NCI-H1417 treated with DMSO at 0.1 percent for 48 hours (cell line): ENCODE results near the gene SRL.
"Not testable (repeated sequence)": the region's sequence is repeated elsewhere in the genome, so short reads cannot be mapped to it uniquely, and the experiment has no call there.

Experiments
- DNase-seq: peaks from one replicate; lab custom pipeline; 2025; lab: John Stamatoyannopoulos, UW

Gene SRL

DNA sequence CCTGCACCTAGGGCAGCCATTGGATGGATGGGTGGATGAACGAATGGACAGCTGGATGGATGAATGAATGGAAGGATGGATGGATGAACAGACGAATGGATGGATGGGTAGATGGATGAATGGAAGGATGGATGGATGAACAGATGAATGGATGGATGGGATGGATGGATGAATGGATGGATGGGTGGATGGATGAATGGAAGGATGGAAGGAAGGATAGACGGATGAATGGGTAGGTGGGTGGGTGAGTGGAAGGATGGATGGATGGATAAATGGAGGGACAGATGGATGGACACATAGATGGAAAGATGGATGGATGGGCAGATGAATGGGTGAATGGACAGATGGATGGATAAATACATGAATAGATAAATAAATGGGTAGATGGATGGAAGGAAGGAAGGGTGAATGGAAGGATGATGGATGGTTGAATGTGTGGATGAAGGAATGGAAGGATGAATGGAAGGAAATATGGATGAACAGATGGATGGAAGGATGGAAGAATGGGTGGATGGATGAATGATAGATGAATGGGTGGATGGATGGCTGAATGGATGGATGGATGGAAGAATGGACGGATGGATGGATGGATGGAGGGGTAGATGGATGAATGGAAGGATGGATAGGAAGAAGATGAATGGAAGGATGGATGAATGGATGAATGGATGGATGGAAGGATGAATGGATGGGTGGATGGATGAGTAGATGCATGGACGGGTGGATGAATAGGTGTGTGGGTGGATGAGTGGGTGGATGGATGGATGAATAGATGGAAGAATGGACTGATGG, 15.4 kb downstream of the SRL start:
- no peak for DNase-seq

DNA sequence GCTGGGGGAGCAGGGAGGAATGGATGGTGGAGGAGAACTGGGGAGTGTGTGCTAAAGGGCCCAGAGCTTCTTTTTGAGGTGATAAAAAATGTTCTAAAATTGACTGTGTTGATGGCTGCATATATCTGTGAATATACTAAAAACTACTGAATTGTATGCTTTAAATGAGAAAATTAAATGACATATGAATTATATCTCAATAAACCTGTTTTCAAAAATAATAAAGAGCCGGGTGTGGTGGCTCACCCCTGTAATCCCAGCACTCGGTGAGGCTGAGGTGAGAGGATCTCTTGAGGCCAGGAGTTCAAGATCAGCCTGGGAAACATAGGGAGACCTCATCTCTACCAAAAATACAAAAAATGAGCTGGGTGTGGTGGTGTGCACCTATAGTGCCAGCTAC, 16.8 kb downstream of the SRL start:
- DNase-seq: no peak

DNA sequence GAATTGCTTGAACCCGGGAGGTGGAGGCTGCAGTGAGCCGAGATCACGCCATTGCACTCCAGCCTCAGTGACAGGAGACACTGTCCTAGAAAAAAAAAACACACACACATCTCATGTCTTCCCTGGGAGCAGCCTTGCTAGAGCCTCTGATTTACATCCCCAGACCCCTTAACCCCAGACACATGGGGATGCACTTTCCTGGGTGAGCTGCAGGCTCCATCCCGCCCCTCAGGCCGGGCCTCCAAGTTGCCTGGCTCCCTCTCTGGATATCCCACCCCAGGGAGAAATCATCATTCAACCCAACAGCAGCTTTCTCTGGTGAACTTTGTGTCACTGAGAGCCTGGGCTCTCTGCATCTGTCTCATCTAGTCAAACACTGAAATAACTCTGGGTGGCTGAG, 21.5 kb downstream of the SRL start:
- no peak for DNase-seq

DNA sequence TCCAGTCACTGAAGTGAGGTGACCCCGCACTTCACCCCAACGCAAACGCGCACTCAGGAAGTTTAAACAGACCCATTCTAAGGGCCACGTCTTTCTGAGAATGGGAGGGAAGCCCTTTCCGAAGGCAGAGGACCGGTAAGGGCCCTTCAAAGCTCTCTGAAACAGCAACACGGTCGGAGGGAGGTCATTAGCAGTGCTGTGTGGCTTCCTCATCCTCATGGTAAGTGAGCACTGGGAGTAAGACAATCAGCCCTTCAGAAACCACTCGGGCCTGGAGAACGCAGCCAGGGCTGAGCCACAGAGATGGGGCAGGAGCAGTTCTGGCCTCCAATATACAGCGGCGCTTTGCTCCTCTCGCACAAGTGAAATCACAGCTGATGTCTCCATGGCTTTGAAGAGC, 23.7 kb downstream of the SRL start:
- DNase-seq: no peak

GRCh38 chr16:4217204-4218131, 24.4 kb downstream of the SRL start:
- DNase-seq: no peak

GRCh38 chr16:4216596-4216995, 25.3 kb downstream of the SRL start:
- DNase-seq: no peak

- no peak for DNase-seq
Observed at GRCh38 chr16:4215106-4215505, 26.8 kb downstream of the SRL start.

GRCh38 chr16:4214215-4214621, 27.7 kb downstream of the SRL start:
- DNase-seq: no peak

- no peak for DNase-seq
Observed at GRCh38 chr16:4213737-4214136, 28.1 kb downstream of the SRL start.

GRCh38 chr16:4212934-4213296, 29.0 kb downstream of the SRL start:
- DNase-seq: no peak

GRCh38 chr16:4212211-4212933, 29.5 kb downstream of the SRL start:
- no peak for DNase-seq

GRCh38 chr16:4211445-4212210, 30.3 kb downstream of the SRL start:
- DNase-seq: not testable (repeated sequence)

DNA sequence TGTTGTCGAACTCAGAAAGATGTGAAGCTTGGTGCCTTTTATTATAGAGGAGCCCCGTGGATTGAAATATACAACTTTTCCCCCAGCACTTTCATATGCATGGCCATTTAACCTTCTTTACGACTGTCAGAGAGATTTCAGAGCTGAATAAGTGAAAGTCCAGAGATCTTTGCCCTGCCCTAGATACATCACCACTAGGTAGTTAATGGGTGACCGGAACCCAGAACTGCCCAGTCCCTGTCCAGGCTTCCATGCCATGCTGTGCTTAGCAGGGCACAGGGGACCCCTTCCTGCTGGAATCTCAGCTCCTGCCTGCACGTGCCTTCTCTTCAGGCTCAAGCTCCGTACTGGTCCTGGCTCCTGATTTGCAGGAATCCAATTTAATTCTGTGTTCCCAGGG, 32.2 kb downstream of the SRL start:
- DNase-seq: no peak

DNA sequence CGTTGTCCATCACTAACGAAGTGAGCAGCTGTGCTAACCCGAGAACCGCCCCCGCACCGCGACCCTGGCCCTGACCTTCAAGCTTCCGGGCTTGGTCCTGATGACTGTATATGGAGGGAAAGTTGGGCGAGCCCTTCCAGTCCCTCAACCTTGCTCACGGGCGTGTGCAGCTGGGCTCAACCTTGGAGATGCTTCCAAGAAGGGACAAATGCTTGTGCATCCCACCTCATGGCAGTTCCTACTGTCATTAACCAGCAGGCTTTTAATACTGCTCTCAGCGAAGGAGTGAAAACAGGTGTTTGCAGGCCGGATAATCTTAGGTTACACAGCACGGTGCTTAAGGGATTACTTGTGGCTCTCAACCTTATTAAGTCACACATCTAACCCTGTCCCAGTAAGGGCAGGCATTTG, 33.5 kb downstream of the SRL start:
- DNase-seq: no peak

GRCh38 chr16:4207683-4208340, 34.1 kb downstream of the SRL start:
- DNase-seq: no peak

GRCh38 chr16:4207229-4207628, 34.7 kb downstream of the SRL start:
- DNase-seq: no peak

- DNase-seq: no peak
Observed at GRCh38 chr16:4206680-4207079, 35.2 kb downstream of the SRL start.

GRCh38 chr16:4205971-4206370, 35.9 kb downstream of the SRL start:
- DNase-seq: no peak

DNA sequence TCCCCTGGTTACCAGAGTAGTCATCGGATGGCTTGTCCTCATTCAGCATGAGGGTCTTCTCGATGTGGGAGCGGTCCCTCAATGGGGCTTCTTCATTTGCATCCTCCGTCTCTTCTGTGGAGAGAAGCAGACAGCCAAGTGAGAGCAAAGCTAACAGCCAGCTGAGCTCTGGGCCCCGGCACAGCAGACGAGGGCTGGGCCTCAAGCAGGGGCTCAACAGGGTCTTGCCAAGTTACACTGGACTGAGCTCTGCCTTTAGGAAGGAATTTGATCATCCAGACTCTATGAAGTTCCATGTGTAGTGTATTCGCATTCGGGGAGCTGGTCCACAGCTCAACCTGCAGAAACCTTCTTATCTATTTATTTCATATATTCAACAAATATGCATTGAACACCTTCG, 37.4 kb downstream of the SRL start:
- DNase-seq: no peak

DNA sequence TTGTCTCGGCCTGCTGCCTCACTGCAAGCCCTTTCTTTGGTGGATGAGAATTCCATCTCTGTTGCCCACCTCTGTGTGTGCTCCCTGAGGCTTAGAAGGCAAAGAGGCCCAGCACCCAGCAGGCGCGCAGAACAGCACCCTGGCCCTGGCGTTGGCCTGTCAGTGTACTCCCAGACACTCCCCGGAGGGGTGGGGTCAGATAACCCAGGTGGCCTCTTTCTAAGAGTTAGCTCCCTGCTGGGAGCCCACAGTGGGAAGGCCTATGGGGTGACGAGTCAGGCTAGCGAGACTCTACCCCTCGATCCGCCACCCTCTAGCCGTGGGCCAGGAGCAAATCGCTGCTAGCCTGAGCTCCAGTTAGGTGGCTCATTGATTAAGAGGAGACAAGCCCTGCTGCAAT, 38.1 kb downstream of the SRL start:
- DNase-seq: no peak

- no peak for DNase-seq
Observed at GRCh38 chr16:4202615-4203345, 39.1 kb downstream of the SRL start.
